ENCODE data around the gene RGS9BP.

- no peak for TF ChIP-seq CTCF (IDR thresholded peaks at IDR 0.05)
- no peak for TF ChIP-seq POLR2AphosphoS5 (IDR thresholded peaks at IDR 0.05)
- TF ChIP-seq EP300 (IDR thresholded peaks at IDR 0.05): no peak
Observed at GRCh38 chr19:32658527-32658926, 17.1 kb upstream of the RGS9BP start.

Data from esophagus muscularis mucosa (tissue), 4 donors.